Gastrocnemius medialis (tissue), 4 donors: ENCODE data around the gene RNF224. TPM values are rescaled to one million over a fixed set of nuclear protein-coding genes. Genes with fewer than 3 reads are reported as not detected.
"Not testable (repeated sequence)": the region's sequence is repeated elsewhere in the genome, so short reads cannot be mapped to it uniquely, and the experiment has no call there.

Experiments
- ATAC-seq, 2 donors: fragments of 150-250 bp; one replicate each; pipeline ENCODE4 v1.9.1; 2016
- DNase-seq, 2 donors: peaks; one replicate each; pipeline ENCODE4 v3.0.0-alpha.2; 2019
- H3K27ac ChIP-seq, 4 donors: fragments of 200-600 bp; sonication (generic); 1 replicate in 1 of 4; 2 replicates in 3 of 4; pipeline ENCODE4 v1.5.1; 2016 to 2018; ENCODE audit warnings: mild to moderate bottlenecking in 2 of 4, moderate library complexity in 1 of 4
- H3K27me3 ChIP-seq, 3 donors: fragments of 200-600 bp; sonication (generic) in 2 of 3; 1 replicate in 1 of 3; 2 replicates in 2 of 3; pipeline versions ENCODE4 v1.5.1 to v1.6.0; 2016 to 2019; ENCODE audit warnings: mild to moderate bottlenecking in 1 of 3, moderate library complexity in 1 of 3
- H3K36me3 ChIP-seq, 2 donors: fragments of 200-600 bp; sonication (generic) in 1 of 2; one replicate each; pipeline ENCODE4 v1.5.1; 2017 to 2018
- H3K4me1 ChIP-seq, 2 donors: fragments of 200-600 bp; sonication (generic) in 1 of 2; one replicate each; pipeline ENCODE4 v1.5.1; 2016 to 2017; ENCODE audit warnings: mild to moderate bottlenecking in 2 of 2
- H3K4me3 ChIP-seq, 4 donors: fragments of 200-600 bp; sonication (generic) in 3 of 4; 1 replicate in 1 of 4; 2 replicates in 3 of 4; pipeline ENCODE4 v1.5.1; 2016 to 2019; ENCODE audit warnings: mild to moderate bottlenecking in 2 of 4
- H3K9me3 ChIP-seq, 3 donors: fragments of 200-600 bp; sonication (generic) in 2 of 3; 1 replicate in 1 of 3; 2 replicates in 2 of 3; pipeline ENCODE4 v1.5.1; 2016 to 2019
- POLR2A ChIP-seq, 2 donors: fragments of 450-650 bp; IDR thresholded peaks; one replicate each; pipeline ENCODE4 v1.6.1; 2017; ENCODE audit warnings: antibody characterized with exemption in 2 of 2, mild to moderate bottlenecking in 2 of 2, moderate library complexity in 2 of 2
- in situ Hi-C, 4 donors: fragments of 200-750 bp; cut with MboI; loops; one replicate each; pipeline versions ENCODE4 v1.15.0 to v1.8.0; 2017; ENCODE audit warnings: low sequenced_read_pairs in 4 of 4
- intact Hi-C: fragments of 100-400 bp; cut with DNase I; formaldehyde crosslinking; loops from one replicate; pipeline ENCODE4 v1.15.1; 2023; ENCODE audit warnings: low total_unique reads
- total RNA-seq, 4 donors: library from RNA; depleted of rRNA; stranded (reverse); fragments of >200 nt; gene quantifications; one replicate each; pipeline versions ENCODE4 v1.1.0 to v1.2.3, GENCODE V29; 2016
- TF ChIP-seq, protein P1 (sequence below), 5 experiments: fragments of 450-650 bp in 3 of 5; fragments of 200-600 bp in 2 of 5; sonication (generic) in 2 of 5; IDR thresholded peaks in 4 of 5; conservative IDR thresholded peaks in 1 of 5; 1 replicate in 4 of 5; 2 replicates in 1 of 5; pipeline ENCODE4 v1.5.1; 2016 to 2019; ENCODE audit warnings: antibody characterized with exemption in 5 of 5, mild to moderate bottlenecking in 3 of 5, moderate library complexity in 3 of 5

Gene RNF224
- total RNA-seq, 4 donors from 2014 or later: not detected

- in situ Hi-C loops (no loop called here), intact Hi-C loops (loop anchor here (1.0 to 5.0 kb wide), 4 partner anchors 14 to 52 kb away; partner anchors contain the start of genes ANAPC2, NELFB, SSNA1 and TPRN)
- Histone ChIP-seq H3K4me3 (peak within 1 kb of the TSS; percentile 79 to 100 (median 85)), H3K4me1 (peaks cover 60 to 77% of the 10 kb centered on the region in 2 donors), H3K27ac (peak within 1 kb of the TSS; percentile 93 to 98 (median 97)), H3K9me3 (no peaks in the 10 kb centered on the region), H3K36me3 (peaks cover 0 to 23% of the 10 kb centered on the region in 2 donors), H3K27me3 (no peaks in the 10 kb centered on the region)
- TF ChIP-seq, protein P1, sequence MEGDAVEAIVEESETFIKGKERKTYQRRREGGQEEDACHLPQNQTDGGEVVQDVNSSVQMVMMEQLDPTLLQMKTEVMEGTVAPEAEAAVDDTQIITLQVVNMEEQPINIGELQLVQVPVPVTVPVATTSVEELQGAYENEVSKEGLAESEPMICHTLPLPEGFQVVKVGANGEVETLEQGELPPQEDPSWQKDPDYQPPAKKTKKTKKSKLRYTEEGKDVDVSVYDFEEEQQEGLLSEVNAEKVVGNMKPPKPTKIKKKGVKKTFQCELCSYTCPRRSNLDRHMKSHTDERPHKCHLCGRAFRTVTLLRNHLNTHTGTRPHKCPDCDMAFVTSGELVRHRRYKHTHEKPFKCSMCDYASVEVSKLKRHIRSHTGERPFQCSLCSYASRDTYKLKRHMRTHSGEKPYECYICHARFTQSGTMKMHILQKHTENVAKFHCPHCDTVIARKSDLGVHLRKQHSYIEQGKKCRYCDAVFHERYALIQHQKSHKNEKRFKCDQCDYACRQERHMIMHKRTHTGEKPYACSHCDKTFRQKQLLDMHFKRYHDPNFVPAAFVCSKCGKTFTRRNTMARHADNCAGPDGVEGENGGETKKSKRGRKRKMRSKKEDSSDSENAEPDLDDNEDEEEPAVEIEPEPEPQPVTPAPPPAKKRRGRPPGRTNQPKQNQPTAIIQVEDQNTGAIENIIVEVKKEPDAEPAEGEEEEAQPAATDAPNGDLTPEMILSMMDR (IDR thresholded peaks at IDR 0.05 in 4 of 5, conservative IDR thresholded peaks at IDR 0.05 in 1 of 5): peak in 1 of 5 experiments; percentile 19
- TF ChIP-seq POLR2A (IDR thresholded peaks at IDR 0.05): peak; percentile 100
- DNase-seq (peak; percentile 99 to 100), ATAC-seq (peak; percentile 92 to 94)
These were observed 13.7 kb downstream of the RNF224 start, which contains the start of gene TUBB4B for GRCh38 chr9:137240841-137241489. TUBB4B (plus strand) TSS chr9:137241287; CDS start chr9:137241361, 74 bp downstream.

- Histone ChIP-seq H3K9me3 (no peaks in the 10 kb centered on the region), H3K27me3 (no peaks in the 10 kb centered on the region), H3K27ac (peak overlapping the region; percentile 89 to 98 (median 93)), H3K4me3 (peak overlapping the region; percentile 75 to 100 (median 85)), H3K36me3 (peaks cover 0 to 23% of the 10 kb centered on the region in 2 donors), H3K4me1 (peaks cover 54 to 70% of the 10 kb centered on the region in 2 donors)
- TF ChIP-seq POLR2A (IDR thresholded peaks at IDR 0.05): peak in 1 of 2 donors; percentile 62
- TF ChIP-seq, protein P1 (IDR thresholded peaks at IDR 0.05 in 4 of 5, conservative IDR thresholded peaks at IDR 0.05 in 1 of 5): no peak
- intact Hi-C loops: loop anchor here (1.0 to 5.0 kb wide), 4 partner anchors 14 to 53 kb away; partner anchors contain the start of genes ANAPC2, NELFB, SSNA1 and TPRN
- ATAC-seq (peak; percentile 34 to 35), DNase-seq (peak; percentile 41 to 64)
- in situ Hi-C loops: no loop called here
These were observed 14.4 kb downstream of the RNF224 start for GRCh38 chr9:137241490-137242268.

- ATAC-seq: no peak
- H3K9me3 ChIP-seq: no peaks in the 10 kb centered on the region
- H3K36me3 ChIP-seq: peaks cover 0 to 23% of the 10 kb centered on the region in 2 donors
- no peak for DNase-seq
- in situ Hi-C loops: no loop called here
- peaks cover 53 to 68% of the 10 kb centered on the region in 2 donors for H3K4me1 ChIP-seq
- H3K27ac ChIP-seq: peak overlapping the region; percentile 89 to 98 (median 93)
- H3K4me3 ChIP-seq: peak overlapping the region; percentile 75 to 100 (median 85)
- TF ChIP-seq, protein P1 (IDR thresholded peaks at IDR 0.05 in 4 of 5, conservative IDR thresholded peaks at IDR 0.05 in 1 of 5): no peak
- no peak for TF ChIP-seq POLR2A (IDR thresholded peaks at IDR 0.05)
- intact Hi-C loops: loop anchor here (5.0 kb wide), 1 partner anchor 40 kb away; the partner anchor contains the start of gene TPRN
- no peaks in the 10 kb centered on the region for H3K27me3 ChIP-seq
These were observed 15.2 kb downstream of the RNF224 start for GRCh38 chr9:137242269-137243203.

DNA sequence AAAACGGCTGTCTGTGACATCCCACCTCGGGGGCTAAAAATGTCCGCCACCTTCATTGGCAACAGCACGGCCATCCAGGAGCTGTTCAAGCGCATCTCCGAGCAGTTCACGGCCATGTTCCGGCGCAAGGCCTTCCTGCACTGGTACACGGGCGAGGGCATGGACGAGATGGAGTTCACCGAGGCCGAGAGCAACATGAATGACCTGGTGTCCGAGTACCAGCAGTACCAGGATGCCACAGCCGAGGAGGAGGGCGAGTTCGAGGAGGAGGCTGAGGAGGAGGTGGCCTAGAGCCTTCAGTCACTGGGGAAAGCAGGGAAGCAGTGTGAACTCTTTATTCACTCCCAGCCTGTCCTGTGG is 15.9 kb downstream of the RNF224 start:
- not testable (repeated sequence) for H3K4me3 ChIP-seq

More for the DNA sequence above, 15.9 kb downstream of the RNF224 start:
- H3K9me3 ChIP-seq, H3K27me3 ChIP-seq, in situ Hi-C loops, DNase-seq, ATAC-seq: not testable (repeated sequence)
- Histone ChIP-seq H3K4me1 (peaks cover 53 to 67% of the 10 kb centered on the region in 2 donors), H3K36me3 (peaks cover 0 to 23% of the 10 kb centered on the region in 2 donors), H3K27ac (peak overlapping the region in 2 of 4 donors; percentile 93 to 98)
- intact Hi-C loops: loop anchor here (5.0 kb wide), 1 partner anchor 41 kb away; the partner anchor contains the start of gene TPRN
